ENCODE data around the gene BEX1. TPM values are rescaled to one million over a fixed set of nuclear protein-coding genes. Genes with fewer than 3 reads are reported as not detected.

Gene BEX1
- total and polyA plus RNA-seq, 9 of the 15 experiments (the other 6 are each of a cell fraction or from before 2014, with no cell fraction given): not detected

DNA sequence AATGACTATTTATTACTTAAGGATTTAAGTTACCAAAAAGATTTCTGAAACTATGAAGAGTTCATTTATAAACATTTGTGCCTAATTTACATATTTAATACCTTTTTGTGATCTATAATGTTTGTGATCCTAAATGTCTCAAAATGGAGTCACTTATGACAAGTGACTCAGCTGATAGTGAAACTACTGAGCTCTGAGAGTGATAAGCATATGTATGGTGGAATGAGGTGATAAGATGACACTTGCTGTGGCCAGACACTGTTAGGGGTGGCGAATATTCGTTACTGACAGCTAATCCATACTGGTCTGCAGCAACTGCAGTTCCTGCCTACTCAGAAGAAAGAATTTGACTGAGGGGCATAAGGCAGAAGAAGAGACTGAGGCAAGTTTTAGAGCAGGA, 34.5 kb upstream of the BEX1 start (continued):
- peak; percentile 87 for TF ChIP-seq CREB5 (CRISPR knock-in tag; IDR thresholded peaks at IDR 0.05)
- TF ChIP-seq ARHGAP35 (IDR thresholded peaks at IDR 0.05; ENCODE audit: partially characterized antibody): no peak
- TF ChIP-seq TCFL5 (CRISPR knock-in tag; conservative IDR thresholded peaks at IDR 0.05): peak; percentile 95
- peak; percentile 70 for TF ChIP-seq MAFG (tag; conservative IDR thresholded peaks at IDR 0.05)
- no peak for TF ChIP-seq SRSF9 (IDR thresholded peaks at IDR 0.05; ENCODE audit: borderline replicate concordance, low read depth, low read length)
- peak; percentile 92 for TF ChIP-seq BCL6 (CRISPR knock-in tag; IDR thresholded peaks at IDR 0.05)
- TF ChIP-seq ZFP1 (CRISPR knock-in tag; IDR thresholded peaks at IDR 0.05): peak; percentile 83
- no peak for TF ChIP-seq HDAC3 (IDR thresholded peaks at IDR 0.05; ENCODE audit: borderline replicate concordance, partially characterized antibody)
- TF ChIP-seq NFIX (CRISPR knock-in tag; IDR thresholded peaks at IDR 0.05; ENCODE audit: low read depth): peak; percentile 55
- TF ChIP-seq ELK3 (CRISPR knock-in tag; IDR thresholded peaks at IDR 0.05): peak; percentile 90
- peak; percentile 96 for TF ChIP-seq DDX20 (tag; IDR thresholded peaks at IDR 0.05; ENCODE audit: low read depth)
- 0 out of 2 replicates have a peak, but pooled peaks have one; percentile 63 for TF ChIP-seq ZNF165 (CRISPR knock-in tag; IDR thresholded peaks at IDR 0.05; ENCODE audit: borderline replicate concordance)
- peak; percentile 67; the same call in 1 of the 2 replicates for TF ChIP-seq ELF2 (CRISPR knock-in tag; IDR thresholded peaks at IDR 0.05)
- peak; percentile 99 for TF ChIP-seq SMAD4 (CRISPR knock-in tag; conservative IDR thresholded peaks at IDR 0.05)
- no peak for TF ChIP-seq ZNF655 (CRISPR knock-in tag; IDR thresholded peaks at IDR 0.05)
- TF ChIP-seq, protein P1, sequence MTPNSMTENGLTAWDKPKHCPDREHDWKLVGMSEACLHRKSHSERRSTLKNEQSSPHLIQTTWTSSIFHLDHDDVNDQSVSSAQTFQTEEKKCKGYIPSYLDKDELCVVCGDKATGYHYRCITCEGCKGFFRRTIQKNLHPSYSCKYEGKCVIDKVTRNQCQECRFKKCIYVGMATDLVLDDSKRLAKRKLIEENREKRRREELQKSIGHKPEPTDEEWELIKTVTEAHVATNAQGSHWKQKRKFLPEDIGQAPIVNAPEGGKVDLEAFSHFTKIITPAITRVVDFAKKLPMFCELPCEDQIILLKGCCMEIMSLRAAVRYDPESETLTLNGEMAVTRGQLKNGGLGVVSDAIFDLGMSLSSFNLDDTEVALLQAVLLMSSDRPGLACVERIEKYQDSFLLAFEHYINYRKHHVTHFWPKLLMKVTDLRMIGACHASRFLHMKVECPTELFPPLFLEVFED (CRISPR knock-in tag; conservative IDR thresholded peaks at IDR 0.05): peak; percentile 64; the same call in 1 of the 2 replicates
- peak; percentile 98 for TF ChIP-seq IRF9 (tag; IDR thresholded peaks at IDR 0.05)
- peak; percentile 95 for TF ChIP-seq HINFP (tag; conservative IDR thresholded peaks at IDR 0.05; ENCODE audit: low read depth)
- peak; percentile 88 for TF ChIP-seq NCOR1 (IDR thresholded peaks at IDR 0.05)
